A549 (cell line): ENCODE data around the gene SRL.

Source experiments
- CBX8 ChIP-seq: fragments of 200-600 bp; sonication (generic); IDR thresholded peaks from 2 replicates; pipeline ENCODE4 v1.6.1; 2016
- CHD2 ChIP-seq: fragments of 150-350 bp; IDR thresholded peaks from 2 replicates; pipeline ENCODE4 v1.6.1; 2014; ENCODE audit warnings: low read length; ENCODE audit not compliant: partially characterized antibody
- EP300 ChIP-seq, 2 experiments: fragments of >200 bp; sonication (Bioruptor Twin); formaldehyde crosslinking; IDR thresholded peaks; 2 replicates in 1 of 2; 3 replicates in 1 of 2; pipeline ENCODE4 v1.6.1; 2016 to 2017
- JUN ChIP-seq, 2 experiments: fragments of >200 bp; sonication (Bioruptor Twin); formaldehyde crosslinking; IDR thresholded peaks; 2 replicates in 1 of 2; 3 replicates in 1 of 2; pipeline ENCODE4 v1.6.1; 2016 to 2017
- NFE2L2 ChIP-seq: fragments of 150-350 bp; conservative IDR thresholded peaks from 2 replicates; pipeline ENCODE4 v1.6.1; 2014; ENCODE audit warnings: low read length
- POLR2A ChIP-seq: IDR thresholded peaks from 2 replicates; pipeline ENCODE4 v1.6.1; 2012; ENCODE audit warnings: mild to moderate bottlenecking, low read length
- RFX5 ChIP-seq: fragments of 450-650 bp; IDR thresholded peaks from 2 replicates; pipeline ENCODE4 v1.7.1; 2014; ENCODE audit warnings: antibody characterized with exemption, mild to moderate bottlenecking, moderate library complexity
- SMC3 ChIP-seq: fragments of >200 bp; sonication (Bioruptor Twin); formaldehyde crosslinking; IDR thresholded peaks from 3 replicates; pipeline ENCODE4 v1.6.1; 2018; ENCODE audit warnings: inconsistent platforms
- SREBF2 ChIP-seq: fragments of 450-650 bp; IDR thresholded peaks from 2 replicates; pipeline ENCODE4 v1.6.1; 2014; ENCODE audit warnings: mild to moderate bottlenecking, moderate library complexity
- TF ChIP-seq, protein P1 (sequence below): fragments of >200 bp; sonication (Bioruptor Twin); formaldehyde crosslinking; IDR thresholded peaks from 3 replicates; pipeline ENCODE4 v1.5.1; 2016
- TF ChIP-seq, protein P2 (sequence below): IDR thresholded peaks from 2 replicates; pipeline ENCODE4 v1.6.1; 2012
- TF ChIP-seq, protein P3 (sequence below): fragments of 450-650 bp; IDR thresholded peaks from 2 replicates; pipeline ENCODE4 v1.6.1; 2014; ENCODE audit warnings: antibody characterized with exemption
- TF ChIP-seq, protein P4 (sequence below): fragments of 200-600 bp; sonication (generic); IDR thresholded peaks from 2 replicates; pipeline ENCODE4 v1.6.1; 2016; ENCODE audit warnings: antibody characterized with exemption, mild to moderate bottlenecking, moderate library complexity

DNA sequence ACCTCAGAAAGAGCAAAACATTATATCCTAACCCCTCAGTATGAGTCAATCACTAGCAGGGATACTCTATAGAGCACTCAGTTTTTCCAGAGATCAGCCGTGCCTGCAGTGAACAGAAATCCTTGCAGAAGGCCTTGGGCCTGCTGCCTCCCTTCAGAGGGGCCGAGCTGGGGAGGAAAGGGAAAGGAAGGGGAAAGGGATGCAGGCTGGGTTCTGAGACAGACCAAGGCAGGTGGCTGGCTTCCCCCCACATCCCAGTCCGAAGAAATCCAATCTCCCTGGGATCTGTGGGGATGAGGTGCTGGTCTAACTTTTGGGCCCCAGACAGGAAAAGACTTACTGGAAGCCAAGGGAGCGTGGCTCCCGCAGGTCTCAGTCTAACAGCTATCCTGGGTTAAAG lies 25.3 kb downstream of the SRL start:
- TF ChIP-seq POLR2A = no peak
- TF ChIP-seq, protein P1, sequence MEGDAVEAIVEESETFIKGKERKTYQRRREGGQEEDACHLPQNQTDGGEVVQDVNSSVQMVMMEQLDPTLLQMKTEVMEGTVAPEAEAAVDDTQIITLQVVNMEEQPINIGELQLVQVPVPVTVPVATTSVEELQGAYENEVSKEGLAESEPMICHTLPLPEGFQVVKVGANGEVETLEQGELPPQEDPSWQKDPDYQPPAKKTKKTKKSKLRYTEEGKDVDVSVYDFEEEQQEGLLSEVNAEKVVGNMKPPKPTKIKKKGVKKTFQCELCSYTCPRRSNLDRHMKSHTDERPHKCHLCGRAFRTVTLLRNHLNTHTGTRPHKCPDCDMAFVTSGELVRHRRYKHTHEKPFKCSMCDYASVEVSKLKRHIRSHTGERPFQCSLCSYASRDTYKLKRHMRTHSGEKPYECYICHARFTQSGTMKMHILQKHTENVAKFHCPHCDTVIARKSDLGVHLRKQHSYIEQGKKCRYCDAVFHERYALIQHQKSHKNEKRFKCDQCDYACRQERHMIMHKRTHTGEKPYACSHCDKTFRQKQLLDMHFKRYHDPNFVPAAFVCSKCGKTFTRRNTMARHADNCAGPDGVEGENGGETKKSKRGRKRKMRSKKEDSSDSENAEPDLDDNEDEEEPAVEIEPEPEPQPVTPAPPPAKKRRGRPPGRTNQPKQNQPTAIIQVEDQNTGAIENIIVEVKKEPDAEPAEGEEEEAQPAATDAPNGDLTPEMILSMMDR = no peak
- no peak for TF ChIP-seq NFE2L2
- TF ChIP-seq EP300 (IDR thresholded peaks at IDR 0.05) = no peak
- TF ChIP-seq SMC3 = no peak
- TF ChIP-seq, protein P2, sequence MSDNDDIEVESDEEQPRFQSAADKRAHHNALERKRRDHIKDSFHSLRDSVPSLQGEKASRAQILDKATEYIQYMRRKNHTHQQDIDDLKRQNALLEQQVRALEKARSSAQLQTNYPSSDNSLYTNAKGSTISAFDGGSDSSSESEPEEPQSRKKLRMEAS = no peak
- no peak for TF ChIP-seq RFX5
- TF ChIP-seq JUN (IDR thresholded peaks at IDR 0.05) = no peak
- TF ChIP-seq SREBF2 = no peak
- TF ChIP-seq, protein P3, sequence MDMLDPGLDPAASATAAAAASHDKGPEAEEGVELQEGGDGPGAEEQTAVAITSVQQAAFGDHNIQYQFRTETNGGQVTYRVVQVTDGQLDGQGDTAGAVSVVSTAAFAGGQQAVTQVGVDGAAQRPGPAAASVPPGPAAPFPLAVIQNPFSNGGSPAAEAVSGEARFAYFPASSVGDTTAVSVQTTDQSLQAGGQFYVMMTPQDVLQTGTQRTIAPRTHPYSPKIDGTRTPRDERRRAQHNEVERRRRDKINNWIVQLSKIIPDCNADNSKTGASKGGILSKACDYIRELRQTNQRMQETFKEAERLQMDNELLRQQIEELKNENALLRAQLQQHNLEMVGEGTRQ = no peak
- TF ChIP-seq CBX8 = no peak
- no peak for TF ChIP-seq CHD2
- TF ChIP-seq, protein P4, sequence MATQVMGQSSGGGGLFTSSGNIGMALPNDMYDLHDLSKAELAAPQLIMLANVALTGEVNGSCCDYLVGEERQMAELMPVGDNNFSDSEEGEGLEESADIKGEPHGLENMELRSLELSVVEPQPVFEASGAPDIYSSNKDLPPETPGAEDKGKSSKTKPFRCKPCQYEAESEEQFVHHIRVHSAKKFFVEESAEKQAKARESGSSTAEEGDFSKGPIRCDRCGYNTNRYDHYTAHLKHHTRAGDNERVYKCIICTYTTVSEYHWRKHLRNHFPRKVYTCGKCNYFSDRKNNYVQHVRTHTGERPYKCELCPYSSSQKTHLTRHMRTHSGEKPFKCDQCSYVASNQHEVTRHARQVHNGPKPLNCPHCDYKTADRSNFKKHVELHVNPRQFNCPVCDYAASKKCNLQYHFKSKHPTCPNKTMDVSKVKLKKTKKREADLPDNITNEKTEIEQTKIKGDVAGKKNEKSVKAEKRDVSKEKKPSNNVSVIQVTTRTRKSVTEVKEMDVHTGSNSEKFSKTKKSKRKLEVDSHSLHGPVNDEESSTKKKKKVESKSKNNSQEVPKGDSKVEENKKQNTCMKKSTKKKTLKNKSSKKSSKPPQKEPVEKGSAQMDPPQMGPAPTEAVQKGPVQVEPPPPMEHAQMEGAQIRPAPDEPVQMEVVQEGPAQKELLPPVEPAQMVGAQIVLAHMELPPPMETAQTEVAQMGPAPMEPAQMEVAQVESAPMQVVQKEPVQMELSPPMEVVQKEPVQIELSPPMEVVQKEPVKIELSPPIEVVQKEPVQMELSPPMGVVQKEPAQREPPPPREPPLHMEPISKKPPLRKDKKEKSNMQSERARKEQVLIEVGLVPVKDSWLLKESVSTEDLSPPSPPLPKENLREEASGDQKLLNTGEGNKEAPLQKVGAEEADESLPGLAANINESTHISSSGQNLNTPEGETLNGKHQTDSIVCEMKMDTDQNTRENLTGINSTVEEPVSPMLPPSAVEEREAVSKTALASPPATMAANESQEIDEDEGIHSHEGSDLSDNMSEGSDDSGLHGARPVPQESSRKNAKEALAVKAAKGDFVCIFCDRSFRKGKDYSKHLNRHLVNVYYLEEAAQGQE = no peak
